GM20431 (cell line): ENCODE measurements around the gene TCAIM.

Source experiments
- in situ Hi-C: fragments of 300-500 bp; cut with MseI, MboI; formaldehyde crosslinking; loops from one replicate; pipeline ENCODE4 v1.15.0; 2020; ENCODE audit warnings: low sequenced_read_pairs; ENCODE audit not compliant: unreplicated experiment

TCAIM gene

DNA sequence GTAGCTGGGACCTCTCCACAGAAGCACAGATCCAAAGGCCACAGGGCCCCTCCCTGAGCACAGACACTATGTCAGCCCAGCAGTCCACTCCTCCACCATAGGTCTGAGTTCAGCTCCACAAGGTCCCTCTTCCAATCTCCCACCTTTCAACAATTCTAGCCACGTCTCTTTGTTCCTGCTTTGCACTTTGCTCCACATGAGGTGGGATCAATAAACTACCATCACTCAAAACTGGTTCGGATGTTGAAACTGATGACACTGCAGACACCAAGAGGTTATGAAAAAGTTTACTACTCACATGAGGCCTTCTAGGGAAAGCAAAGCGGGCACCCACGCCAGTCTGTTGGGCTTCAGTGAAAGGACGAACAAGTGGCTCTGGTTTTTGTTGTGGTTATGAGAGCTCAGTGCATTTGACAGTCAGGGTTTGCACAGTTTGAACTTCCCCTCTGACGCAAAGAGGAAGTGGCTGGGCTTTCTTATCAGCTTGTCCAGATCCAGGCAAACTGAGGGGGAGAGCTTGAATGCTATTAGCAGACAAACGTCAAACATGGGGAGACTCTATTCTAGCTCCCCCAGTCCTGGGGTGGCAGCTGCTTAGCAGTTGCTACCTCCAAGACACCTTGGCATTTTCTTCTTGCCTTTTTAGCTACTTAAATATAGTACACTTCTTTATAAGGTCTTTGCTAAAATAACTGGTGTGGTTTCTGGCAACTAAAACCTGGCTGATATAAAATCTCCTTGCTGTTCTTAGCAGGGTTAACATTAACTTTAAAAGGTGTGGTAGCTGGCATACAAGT, 101.1 kb downstream of the TCAIM start:
- in situ Hi-C loops = no loop called here

GRCh38 chr3:44442596-44443309, 104.2 kb downstream of the TCAIM start:
- in situ Hi-C loops = no loop called here

- in situ Hi-C loops = no loop called here
Observed at GRCh38 chr3:44444437-44444836, 105.9 kb downstream of the TCAIM start.

DNA sequence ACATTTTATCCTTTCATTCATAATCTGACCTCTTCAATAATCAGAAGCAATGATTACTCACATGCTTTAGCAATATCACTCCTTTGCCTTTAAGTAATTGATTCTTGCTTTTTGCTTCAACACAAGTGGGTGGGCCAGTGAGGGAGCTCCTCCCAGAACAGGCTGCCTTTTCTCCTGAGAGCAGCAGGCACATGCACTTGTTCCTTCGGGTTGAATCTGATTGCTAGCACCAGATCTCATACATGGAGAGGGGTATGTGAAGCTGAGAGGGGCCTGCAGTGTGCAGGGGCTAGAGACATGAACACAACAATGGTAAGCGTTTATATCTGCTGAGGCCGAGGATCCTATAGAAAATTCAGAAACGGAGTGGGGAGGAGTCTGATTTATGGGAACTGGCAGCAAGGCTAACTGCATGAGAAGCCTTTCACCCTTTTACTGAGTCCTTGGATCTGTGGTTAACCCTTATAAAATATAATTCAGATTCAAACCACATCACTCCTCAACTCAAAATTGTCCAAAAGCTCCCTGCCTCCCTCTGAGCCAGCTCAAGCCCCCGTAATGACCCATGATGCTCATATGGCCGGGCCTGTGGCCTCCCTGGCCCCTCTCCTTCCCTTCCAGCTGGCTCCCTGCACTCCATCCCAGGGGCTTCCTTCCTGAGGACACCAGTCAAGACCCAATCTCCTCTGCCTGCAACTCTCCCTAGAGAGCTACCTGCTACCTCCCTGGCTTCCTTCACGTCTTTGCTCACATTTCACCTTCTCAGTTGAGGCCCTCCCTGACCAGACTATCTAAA, 106.5 kb downstream of the TCAIM start:
- in situ Hi-C loops = no loop called here

DNA sequence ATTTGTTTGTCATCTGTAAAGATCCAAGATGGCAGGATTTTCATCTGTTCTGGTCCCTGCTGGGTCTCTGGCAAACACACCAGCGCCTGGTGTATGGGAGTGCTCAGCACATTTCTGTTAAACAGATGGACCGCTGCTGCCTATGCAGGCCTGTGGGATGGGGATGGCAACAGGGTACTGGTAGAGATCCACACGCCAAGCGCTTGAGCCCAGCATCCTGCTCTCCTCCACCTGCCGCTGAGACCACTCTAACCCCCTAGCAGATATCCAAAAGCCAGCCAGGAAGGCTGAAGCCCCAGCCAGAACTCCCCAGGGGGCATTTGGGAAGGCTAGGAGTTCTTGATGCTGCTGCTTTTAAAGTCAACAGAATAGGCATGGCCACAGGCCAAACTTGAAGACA, 107.2 kb downstream of the TCAIM start:
- in situ Hi-C loops = no loop called here

GRCh38 chr3:44446929-44447328, 108.4 kb downstream of the TCAIM start:
- in situ Hi-C loops = no loop called here

DNA sequence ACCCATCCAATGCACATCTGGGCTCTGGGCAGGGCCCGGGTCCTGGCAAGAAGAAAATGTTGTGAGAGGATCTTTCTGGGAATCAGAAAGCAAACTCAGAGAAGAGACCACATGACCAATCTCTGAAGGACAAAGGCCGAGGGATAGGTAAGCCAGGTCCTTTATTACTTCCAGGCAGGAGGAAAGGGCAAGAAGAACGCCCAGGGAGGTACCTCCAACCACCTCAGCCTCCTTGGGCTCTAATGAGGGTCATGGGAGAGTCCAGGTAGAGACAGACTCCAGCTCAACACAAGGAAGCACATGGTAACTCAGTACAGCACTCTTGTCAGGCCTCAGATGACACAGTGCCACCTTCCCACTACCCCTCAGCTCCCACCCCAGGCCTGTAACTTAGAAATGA, 112.9 kb downstream of the TCAIM start:
- in situ Hi-C loops = no loop called here

GRCh38 chr3:44454258-44454657, 115.7 kb downstream of the TCAIM start:
- in situ Hi-C loops = no loop called here

DNA sequence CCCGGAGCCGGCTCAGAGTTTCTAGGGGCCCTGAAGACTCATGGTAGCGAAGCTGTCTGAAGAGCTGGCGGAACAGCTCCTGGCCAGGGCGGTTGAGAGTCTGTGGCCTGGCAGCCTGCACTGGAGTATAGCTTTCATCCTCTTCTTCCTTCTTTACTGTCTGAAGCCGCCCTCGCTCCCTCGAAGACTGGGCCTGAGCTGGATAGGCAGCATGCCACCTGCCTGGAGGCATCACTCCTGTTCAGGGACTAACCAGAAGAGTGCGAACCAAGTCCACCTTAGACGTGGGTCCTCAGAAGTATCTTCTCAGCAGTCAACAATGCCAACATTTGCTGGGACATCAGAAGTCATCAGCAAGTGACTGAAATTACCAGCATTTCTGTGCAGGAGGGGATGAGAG, 116.8 kb downstream of the TCAIM start:
- in situ Hi-C loops = no loop called here
